HepG2 (cell line): Measurements from ENCODE around the gene ZNF134. TPM values are rescaled to one million over a fixed set of nuclear protein-coding genes. Genes with fewer than 3 reads are reported as not detected.

Experiments used
- ARNT2 ChIP-seq: sonication (generic); formaldehyde crosslinking; IDR thresholded peaks from 2 replicates; pipeline ENCODE4 v1.8.0; 2022; ENCODE audit warnings: mild to moderate bottlenecking, low read depth, missing genetic modification reagents, moderate library complexity
- CREM ChIP-seq, 2 experiments: sonication (generic) in 1 of 2; formaldehyde crosslinking in 1 of 2; IDR thresholded peaks; 2 replicates each; pipeline versions ENCODE4 v1.4.0 to v1.6.1; 2016 to 2020; ENCODE audit warnings: antibody characterized with exemption in 1 of 2, mild to moderate bottlenecking in 1 of 2, missing genetic modification reagents in 1 of 2
- HES4 ChIP-seq: sonication (generic); formaldehyde crosslinking; IDR thresholded peaks from 2 replicates; pipeline ENCODE4 v1.9.0; 2021; ENCODE audit warnings: mild to moderate bottlenecking, missing genetic modification reagents, borderline replicate concordance
- NFIB ChIP-seq: sonication (generic); formaldehyde crosslinking; IDR thresholded peaks from 2 replicates; pipeline ENCODE4 v1.9.0; 2021; ENCODE audit warnings: missing genetic modification reagents, mild to moderate bottlenecking, borderline replicate concordance
- PHF21A ChIP-seq: sonication (generic); formaldehyde crosslinking; IDR thresholded peaks from 2 replicates; pipeline ENCODE4 v1.5.0; 2020; ENCODE audit warnings: mild to moderate bottlenecking, missing genetic modification reagents
- POLR2AphosphoS5 ChIP-seq: IDR thresholded peaks from 2 replicates; pipeline ENCODE4 v1.6.1; 2012; ENCODE audit warnings: low read depth, low read length
- TBX3 ChIP-seq: fragments of 450-650 bp; IDR thresholded peaks from 2 replicates; pipeline ENCODE4 v1.6.1; 2017; ENCODE audit warnings: antibody characterized with exemption, mild to moderate bottlenecking, inconsistent platforms, borderline replicate concordance
- THAP11 ChIP-seq: IDR thresholded peaks from 2 replicates; pipeline ENCODE4 v1.6.1; 2016; ENCODE audit warnings: missing biosample characterization, missing genetic modification reagents
- ZBTB38 ChIP-seq: sonication (generic); formaldehyde crosslinking; IDR thresholded peaks from 2 replicates; pipeline ENCODE4 v1.5.1; 2020; ENCODE audit warnings: mild to moderate bottlenecking, missing genetic modification reagents
- ZNF337 ChIP-seq: sonication (generic); formaldehyde crosslinking; IDR thresholded peaks from 2 replicates; pipeline ENCODE4 v1.5.1; 2020; ENCODE audit warnings: missing genetic modification reagents, low read depth, mild to moderate bottlenecking, borderline replicate concordance
- ZNF558 ChIP-seq: sonication (generic); formaldehyde crosslinking; IDR thresholded peaks from 2 replicates; pipeline ENCODE4 v1.9.0; 2022; ENCODE audit warnings: mild to moderate bottlenecking, missing genetic modification reagents, borderline replicate concordance
- ZNF589 ChIP-seq: sonication (generic); formaldehyde crosslinking; conservative IDR thresholded peaks from 2 replicates; pipeline ENCODE4 v1.8.0; 2022; ENCODE audit warnings: mild to moderate bottlenecking, moderate library complexity, missing genetic modification reagents
- polyA plus RNA-seq, 8 experiments: library from polyadenylated mRNA; depleted of rRNA in 3 of 8; stranded (reverse) in 7 of 8; unstranded in 1 of 8; fragments of >200 nt; fragmentation: Illumina TruSeq in 4 of 8; extraction: Trizol in 4 of 8; gene quantifications; 2 replicates each; pipeline versions ENCODE4 v1.2.1 to v1.2.3, GENCODE V29; 2011 to 2016; ENCODE audit warnings: low read depth in 4 of 8, missing spikeins in 1 of 8, mixed read lengths in 1 of 8; ENCODE audit not compliant: insufficient read depth in 1 of 8
- total RNA-seq, 5 experiments: library from RNA; depleted of rRNA; stranded (reverse); fragments of >200 nt; fragmentation: Illumina TruSeq; extraction: Trizol; gene quantifications; 2 replicates each; pipeline ENCODE4 v1.2.3, GENCODE V29; 2016; ENCODE audit warnings: low read depth in 1 of 5
- TF ChIP-seq, protein P1 (sequence below): sonication (generic); formaldehyde crosslinking; IDR thresholded peaks from 2 replicates; pipeline ENCODE4 v1.5.1; 2020; ENCODE audit warnings: mild to moderate bottlenecking, missing genetic modification reagents, moderate library complexity
- TF ChIP-seq, protein P2 (sequence below), 2 experiments: fragments of 450-650 bp in 1 of 2; sonication (generic) in 1 of 2; formaldehyde crosslinking in 1 of 2; IDR thresholded peaks; 2 replicates each; pipeline versions ENCODE4 v1.6.1 to v1.8.0; 2016 to 2022; ENCODE audit warnings: antibody characterized with exemption in 1 of 2, mild to moderate bottlenecking in 1 of 2, missing genetic modification reagents in 1 of 2

The ZNF134 gene
- total and polyA plus RNA-seq, 2 of the 13 experiments (the other 11 are each of a cell fraction or from before 2014, with no cell fraction given), result 6.8 to 17.1 TPM

DNA sequence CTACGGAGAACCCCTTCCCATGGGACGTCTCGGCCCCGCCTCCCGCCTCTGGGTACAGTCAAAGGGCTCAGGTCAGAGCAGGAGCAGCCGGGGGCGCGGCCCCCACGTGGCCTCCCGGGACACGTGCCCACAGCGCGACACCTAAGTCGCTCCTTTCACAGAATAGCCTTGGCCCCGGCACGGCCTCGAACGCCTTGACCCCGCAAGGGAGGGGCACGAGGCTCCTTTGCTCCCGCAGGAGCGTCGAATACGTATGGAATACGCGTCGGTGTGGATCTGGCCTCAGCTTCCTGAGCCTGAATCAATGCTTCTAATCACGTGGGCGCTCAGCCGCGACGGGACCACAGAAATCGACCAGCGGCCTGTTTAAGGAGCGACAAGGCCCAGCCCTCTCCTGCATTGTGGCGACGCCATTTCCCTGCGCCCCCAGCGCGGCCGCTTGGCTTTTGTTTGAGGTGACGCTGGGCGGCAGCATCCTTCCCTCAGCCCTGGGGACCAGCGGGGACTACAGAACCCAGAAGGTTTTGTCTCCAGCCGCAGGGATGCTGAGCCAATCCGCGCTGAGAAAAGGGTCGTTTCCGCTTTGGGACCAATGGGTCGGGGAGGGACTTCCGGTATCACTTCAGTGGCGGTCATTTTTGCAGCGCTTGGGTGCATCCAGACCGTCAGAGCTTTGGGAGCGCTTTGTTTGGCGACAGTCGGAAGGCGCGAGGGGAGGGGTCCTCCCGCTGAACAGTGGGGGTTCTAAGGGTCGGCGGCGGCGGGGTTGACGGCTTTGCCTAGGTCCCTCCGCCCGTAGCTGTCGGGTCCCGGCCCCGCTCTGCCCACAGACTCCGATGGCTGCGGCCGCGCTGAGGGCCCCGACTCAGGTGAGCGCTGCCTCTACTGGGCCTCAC is 30.3 kb upstream of the ZNF134 start, which contains the start of gene ZIK1 (continued):
- TF ChIP-seq, protein P1, sequence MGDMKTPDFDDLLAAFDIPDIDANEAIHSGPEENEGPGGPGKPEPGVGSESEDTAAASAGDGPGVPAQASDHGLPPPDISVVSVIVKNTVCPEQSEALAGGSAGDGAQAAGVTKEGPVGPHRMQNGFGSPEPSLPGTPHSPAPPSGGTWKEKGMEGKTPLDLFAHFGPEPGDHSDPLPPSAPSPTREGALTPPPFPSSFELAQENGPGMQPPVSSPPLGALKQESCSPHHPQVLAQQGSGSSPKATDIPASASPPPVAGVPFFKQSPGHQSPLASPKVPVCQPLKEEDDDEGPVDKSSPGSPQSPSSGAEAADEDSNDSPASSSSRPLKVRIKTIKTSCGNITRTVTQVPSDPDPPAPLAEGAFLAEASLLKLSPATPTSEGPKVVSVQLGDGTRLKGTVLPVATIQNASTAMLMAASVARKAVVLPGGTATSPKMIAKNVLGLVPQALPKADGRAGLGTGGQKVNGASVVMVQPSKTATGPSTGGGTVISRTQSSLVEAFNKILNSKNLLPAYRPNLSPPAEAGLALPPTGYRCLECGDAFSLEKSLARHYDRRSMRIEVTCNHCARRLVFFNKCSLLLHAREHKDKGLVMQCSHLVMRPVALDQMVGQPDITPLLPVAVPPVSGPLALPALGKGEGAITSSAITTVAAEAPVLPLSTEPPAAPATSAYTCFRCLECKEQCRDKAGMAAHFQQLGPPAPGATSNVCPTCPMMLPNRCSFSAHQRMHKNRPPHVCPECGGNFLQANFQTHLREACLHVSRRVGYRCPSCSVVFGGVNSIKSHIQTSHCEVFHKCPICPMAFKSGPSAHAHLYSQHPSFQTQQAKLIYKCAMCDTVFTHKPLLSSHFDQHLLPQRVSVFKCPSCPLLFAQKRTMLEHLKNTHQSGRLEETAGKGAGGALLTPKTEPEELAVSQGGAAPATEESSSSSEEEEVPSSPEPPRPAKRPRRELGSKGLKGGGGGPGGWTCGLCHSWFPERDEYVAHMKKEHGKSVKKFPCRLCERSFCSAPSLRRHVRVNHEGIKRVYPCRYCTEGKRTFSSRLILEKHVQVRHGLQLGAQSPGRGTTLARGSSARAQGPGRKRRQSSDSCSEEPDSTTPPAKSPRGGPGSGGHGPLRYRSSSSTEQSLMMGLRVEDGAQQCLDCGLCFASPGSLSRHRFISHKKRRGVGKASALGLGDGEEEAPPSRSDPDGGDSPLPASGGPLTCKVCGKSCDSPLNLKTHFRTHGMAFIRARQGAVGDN, result peak; percentile 70
- TF ChIP-seq, protein P2, sequence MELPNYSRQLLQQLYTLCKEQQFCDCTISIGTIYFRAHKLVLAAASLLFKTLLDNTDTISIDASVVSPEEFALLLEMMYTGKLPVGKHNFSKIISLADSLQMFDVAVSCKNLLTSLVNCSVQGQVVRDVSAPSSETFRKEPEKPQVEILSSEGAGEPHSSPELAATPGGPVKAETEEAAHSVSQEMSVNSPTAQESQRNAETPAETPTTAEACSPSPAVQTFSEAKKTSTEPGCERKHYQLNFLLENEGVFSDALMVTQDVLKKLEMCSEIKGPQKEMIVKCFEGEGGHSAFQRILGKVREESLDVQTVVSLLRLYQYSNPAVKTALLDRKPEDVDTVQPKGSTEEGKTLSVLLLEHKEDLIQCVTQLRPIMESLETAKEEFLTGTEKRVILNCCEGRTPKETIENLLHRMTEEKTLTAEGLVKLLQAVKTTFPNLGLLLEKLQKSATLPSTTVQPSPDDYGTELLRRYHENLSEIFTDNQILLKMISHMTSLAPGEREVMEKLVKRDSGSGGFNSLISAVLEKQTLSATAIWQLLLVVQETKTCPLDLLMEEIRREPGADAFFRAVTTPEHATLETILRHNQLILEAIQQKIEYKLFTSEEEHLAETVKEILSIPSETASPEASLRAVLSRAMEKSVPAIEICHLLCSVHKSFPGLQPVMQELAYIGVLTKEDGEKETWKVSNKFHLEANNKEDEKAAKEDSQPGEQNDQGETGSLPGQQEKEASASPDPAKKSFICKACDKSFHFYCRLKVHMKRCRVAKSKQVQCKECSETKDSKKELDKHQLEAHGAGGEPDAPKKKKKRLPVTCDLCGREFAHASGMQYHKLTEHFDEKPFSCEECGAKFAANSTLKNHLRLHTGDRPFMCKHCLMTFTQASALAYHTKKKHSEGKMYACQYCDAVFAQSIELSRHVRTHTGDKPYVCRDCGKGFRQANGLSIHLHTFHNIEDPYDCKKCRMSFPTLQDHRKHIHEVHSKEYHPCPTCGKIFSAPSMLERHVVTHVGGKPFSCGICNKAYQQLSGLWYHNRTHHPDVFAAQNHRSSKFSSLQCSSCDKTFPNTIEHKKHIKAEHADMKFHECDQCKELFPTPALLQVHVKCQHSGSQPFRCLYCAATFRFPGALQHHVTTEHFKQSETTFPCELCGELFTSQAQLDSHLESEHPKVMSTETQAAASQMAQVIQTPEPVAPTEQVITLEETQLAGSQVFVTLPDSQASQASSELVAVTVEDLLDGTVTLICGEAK (IDR thresholded peaks at IDR 0.05), result peak; percentile 41; the same call in 1 of the 2 replicates
- TF ChIP-seq, protein P2 (CRISPR knock-in tag; IDR thresholded peaks at IDR 0.05), result no peak
- 0 out of 2 replicates have a peak, but pooled peaks have one; percentile 45 for TF ChIP-seq HES4
- TF ChIP-seq ZBTB38, result peak; percentile 65; the same call in 1 of the 2 replicates
- no peak for TF ChIP-seq ARNT2 (CRISPR knock-in tag)
- 0 out of 2 replicates have a peak, but pooled peaks have one; percentile 44 for TF ChIP-seq ZNF558 (CRISPR knock-in tag)
- no peak for TF ChIP-seq TBX3
- TF ChIP-seq ZNF589 (CRISPR knock-in tag), result no peak
- 0 out of 2 replicates have a peak, but pooled peaks have one; percentile 26 for TF ChIP-seq NFIB
- no peak for TF ChIP-seq PHF21A (CRISPR knock-in tag)
- no peak for TF ChIP-seq ZNF337 (CRISPR knock-in tag)
- peak; percentile 38; the same call in 1 of the 2 replicates for TF ChIP-seq POLR2AphosphoS5
- TF ChIP-seq CREM (IDR thresholded peaks at IDR 0.05), result peak; percentile 68
- no peak for TF ChIP-seq CREM (CRISPR knock-in tag; IDR thresholded peaks at IDR 0.05)
- peak; percentile 96 for TF ChIP-seq THAP11 (CRISPR knock-in tag)
